HG02610 (cell line): ENCODE measurements around the gene POM121C.
"Not testable (repeated sequence)": the region's sequence is repeated elsewhere in the genome, so short reads cannot be mapped to it uniquely, and the experiment has no call there.

Source experiments
- ATAC-seq: cut with Tn5 transposase; IDR thresholded peaks from one replicate; pipeline ENCODE4 v1.9.1; 2021; ENCODE audit warnings: mild to moderate bottlenecking, moderate library complexity; ENCODE audit not compliant: unreplicated experiment

Gene POM121C

GRCh38 chr7:75485979-75486643 lies at the start of gene POM121C:
TSS of gene POM121C (minus strand) at chr7:75486299. CDS start at chr7:75441496, 44,803 bp downstream.
- peak; percentile 99 for ATAC-seq

GRCh38 chr7:75534727-75535307 lies 48.7 kb upstream of the POM121C start:
- ATAC-seq = peak; percentile 91

- no peak for ATAC-seq
Measured at GRCh38 chr7:75533926-75534325, 47.8 kb upstream of the POM121C start.

- ATAC-seq = no peak
Measured at GRCh38 chr7:75532639-75533038, 46.5 kb upstream of the POM121C start.

GRCh38 chr7:75531359-75531821 lies 45.3 kb upstream of the POM121C start:
- ATAC-seq = no peak

- not testable (repeated sequence) for ATAC-seq
Measured at GRCh38 chr7:75527224-75527722, 41.2 kb upstream of the POM121C start.

GRCh38 chr7:75521727-75522126 lies 35.6 kb upstream of the POM121C start:
- ATAC-seq = not testable (repeated sequence)

GRCh38 chr7:75518842-75519241 lies 32.7 kb upstream of the POM121C start:
- ATAC-seq = not testable (repeated sequence)

GRCh38 chr7:75509033-75509432 lies 22.9 kb upstream of the POM121C start:
- not testable (repeated sequence) for ATAC-seq

- ATAC-seq = not testable (repeated sequence)
Measured at GRCh38 chr7:75492020-75492419, 5.9 kb upstream of the POM121C start, which contains the start of gene SPDYE5. TSS of gene SPDYE5 (plus strand) at chr7:75492320. CDS start at chr7:75494048, 1,728 bp downstream.

GRCh38 chr7:75485355-75485978 lies 632 bp downstream of the POM121C start:
- peak; percentile 6 for ATAC-seq

GRCh38 chr7:75480313-75480712 lies 5.8 kb downstream of the POM121C start:
- ATAC-seq = not testable (repeated sequence)

- not testable (repeated sequence) for ATAC-seq
Measured at GRCh38 chr7:75477457-75477856, 8.6 kb downstream of the POM121C start.

- ATAC-seq = not testable (repeated sequence)
Measured at GRCh38 chr7:75470166-75470565, 15.9 kb downstream of the POM121C start.

GRCh38 chr7:75460541-75460940 lies 25.6 kb downstream of the POM121C start:
- not testable (repeated sequence) for ATAC-seq

- not testable (repeated sequence) for ATAC-seq
Measured at GRCh38 chr7:75458034-75458433, 28.1 kb downstream of the POM121C start.

GRCh38 chr7:75456403-75456802 lies 29.7 kb downstream of the POM121C start:
- not testable (repeated sequence) for ATAC-seq

- peak; percentile 87 for ATAC-seq
Measured at GRCh38 chr7:75452494-75452955, 33.6 kb downstream of the POM121C start.

GRCh38 chr7:75449946-75450345 lies 36.2 kb downstream of the POM121C start:
- ATAC-seq = not testable (repeated sequence)

- peak; percentile 89 for ATAC-seq
Measured at GRCh38 chr7:75442465-75443111, 43.5 kb downstream of the POM121C start.

- peak; percentile 41 for ATAC-seq
Measured at GRCh38 chr7:75442101-75442464, 44.0 kb downstream of the POM121C start.
